CD4-positive, alpha-beta T cell treated with Interferon alpha-2 for 1 hour (primary cell): ENCODE results near the gene NIPBL.
"Not testable (repeated sequence)": the region's sequence is repeated elsewhere in the genome, so short reads cannot be mapped to it uniquely, and the experiment has no call there.

Source experiments
- DNase-seq, 2 donors: peaks; one replicate each; pipeline ENCODE4 v3.0.0-alpha.2; 2020 to 2022

The NIPBL gene

DNA sequence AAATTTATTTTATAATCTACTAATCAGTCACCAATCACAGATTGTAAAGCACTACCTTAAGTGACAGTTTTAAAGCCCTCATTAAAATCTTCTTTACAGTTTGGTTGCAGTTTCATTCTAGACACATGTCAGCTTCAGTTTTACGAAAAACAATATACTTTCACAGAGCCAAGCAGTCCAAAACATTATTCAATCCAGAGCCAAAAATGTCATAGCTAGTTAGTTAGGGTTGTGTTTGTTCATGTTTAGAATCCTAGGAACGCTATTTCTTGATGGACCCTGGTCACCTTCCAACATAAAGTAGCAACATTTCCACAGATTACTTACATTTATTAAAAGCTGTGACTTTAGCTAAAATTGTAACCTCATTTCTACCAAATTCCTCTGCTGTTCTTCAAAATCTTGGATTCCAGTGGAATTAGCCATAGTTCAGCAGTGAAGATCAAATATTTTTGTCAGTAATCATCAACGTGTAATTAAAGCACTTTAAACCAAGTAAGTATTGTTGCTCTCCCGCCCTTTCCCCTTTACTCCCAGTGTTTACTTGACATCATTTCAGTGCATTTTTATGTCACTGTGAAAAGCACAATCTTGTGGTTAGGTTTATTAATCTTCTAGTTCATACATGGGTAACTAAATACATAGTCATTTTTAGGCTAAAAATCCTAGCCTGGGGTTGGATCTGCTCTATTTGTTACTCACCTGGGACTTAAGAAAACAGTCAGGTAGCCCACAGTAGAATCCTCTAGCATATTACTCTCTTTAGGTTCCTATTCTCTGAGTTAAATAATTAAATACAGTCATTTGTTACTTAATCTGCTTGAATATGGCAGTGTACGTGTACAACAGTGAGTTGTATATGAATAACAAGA is 74.3 kb downstream of the NIPBL start:
- DNase-seq, result no peak

DNA sequence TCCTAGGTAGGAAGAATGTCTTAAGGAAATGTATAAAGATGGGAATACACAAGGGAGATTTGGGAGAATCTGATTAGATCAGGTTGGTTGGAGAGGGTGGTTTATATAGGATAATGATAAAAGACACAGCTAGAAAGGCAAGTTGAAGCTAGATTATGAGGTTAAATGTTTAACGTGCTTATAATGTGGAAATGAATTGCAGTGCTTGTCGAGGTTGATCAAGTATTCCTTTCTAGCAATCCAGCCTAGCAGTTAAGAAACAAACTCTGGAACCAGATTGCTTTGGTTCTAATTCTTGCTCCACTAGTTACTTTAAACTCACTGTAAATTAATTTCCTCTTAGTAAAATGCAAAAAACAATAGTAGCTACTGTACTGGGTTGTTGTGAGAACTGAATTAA is 76.5 kb downstream of the NIPBL start:
- no peak for DNase-seq

DNA sequence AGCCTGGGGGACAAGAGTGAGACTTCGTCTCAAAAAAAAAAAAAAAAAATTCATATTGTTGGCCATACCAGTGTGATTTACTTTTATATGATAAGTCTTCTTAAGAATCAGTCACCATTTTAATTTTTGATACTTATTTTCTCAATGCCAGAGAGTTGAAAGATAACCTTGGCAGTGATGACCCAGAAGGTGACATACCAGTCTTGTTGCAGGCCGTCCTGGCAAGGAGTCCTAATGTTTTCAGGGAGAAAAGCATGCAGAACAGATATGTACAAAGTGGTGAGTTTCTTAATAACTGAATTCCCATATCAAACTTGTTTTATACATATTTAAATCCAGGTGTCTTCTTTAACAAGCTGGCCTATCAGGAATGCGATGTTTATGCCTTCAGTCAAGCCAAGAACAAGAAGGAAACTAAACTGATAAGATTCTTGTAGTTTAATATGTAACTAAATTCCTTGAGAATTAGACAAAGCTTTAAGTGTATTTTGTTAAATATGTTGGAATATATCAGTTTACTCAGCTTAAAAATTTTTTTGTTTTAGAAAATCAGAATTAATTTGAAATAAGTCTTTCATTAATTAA is 81.5 kb downstream of the NIPBL start:
- DNase-seq, result no peak

DNA sequence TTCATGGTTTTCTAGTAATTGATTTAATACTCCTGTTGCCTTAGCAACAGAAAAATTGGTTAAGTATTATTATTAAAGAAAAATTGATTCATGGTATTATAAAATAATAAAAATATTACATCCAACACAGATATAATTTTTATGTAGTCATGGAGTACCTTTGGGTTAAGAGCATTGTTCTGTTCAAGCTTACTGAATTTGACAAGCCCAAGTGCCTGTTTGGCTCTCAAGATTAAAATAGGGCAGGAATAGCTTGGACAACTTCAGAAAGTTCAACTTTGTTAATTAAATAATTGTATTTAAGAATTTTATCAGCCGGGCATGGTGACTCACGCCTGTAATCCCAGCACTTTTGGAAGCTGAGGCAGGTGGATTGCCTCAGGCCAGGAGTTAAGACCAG is 82.0 kb downstream of the NIPBL start:
- DNase-seq, result no peak

DNA sequence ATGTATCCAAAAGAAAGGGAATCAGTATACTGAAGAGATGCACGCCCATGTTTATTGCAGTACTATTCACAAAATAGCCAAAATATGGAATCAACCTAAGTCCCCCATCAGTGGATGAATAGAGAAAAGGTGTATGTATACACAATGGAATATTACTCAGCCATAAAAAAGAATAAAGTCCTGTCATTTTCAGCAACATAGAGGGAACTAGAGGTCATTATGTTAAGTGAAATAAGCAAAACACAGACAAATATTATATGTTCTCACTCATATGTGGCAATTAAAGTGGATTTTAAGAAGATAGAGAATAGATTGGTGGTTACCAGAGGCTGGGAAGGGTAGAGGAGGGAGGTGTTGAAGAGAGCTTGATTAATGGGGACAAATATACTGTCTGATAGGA is 88.6 kb downstream of the NIPBL start:
- no peak for DNase-seq

DNA sequence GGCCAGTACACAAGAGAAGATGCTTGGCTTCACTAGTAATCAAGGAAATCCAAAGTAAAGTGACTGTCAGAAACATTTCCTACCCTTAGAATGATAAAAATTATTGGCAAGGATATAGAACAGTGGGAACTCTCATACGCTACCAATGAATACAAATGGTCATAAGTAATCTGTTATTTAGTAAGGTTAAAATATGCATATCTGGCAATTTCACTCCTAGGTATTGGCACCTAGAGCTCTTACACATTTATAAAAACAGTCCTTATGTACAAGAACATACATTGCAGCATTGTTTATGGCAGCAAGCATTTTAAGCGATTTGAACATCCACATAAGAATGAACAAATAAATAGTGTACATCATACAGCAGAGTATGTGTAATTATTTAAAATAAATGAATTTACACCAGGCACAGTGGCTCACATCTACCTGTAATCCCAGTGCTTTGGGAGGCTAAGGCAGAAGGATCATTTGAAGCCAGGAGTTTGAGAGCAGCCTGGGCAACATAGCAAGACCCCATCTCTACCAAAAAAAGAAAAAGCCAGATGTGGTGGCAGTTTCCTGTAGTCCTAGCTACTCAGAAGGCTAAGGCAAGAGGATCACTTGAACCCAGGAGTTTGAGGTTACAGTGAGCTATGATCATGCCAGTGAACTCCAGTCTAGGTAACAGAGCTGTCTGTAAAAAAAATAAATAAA is 93.3 kb downstream of the NIPBL start:
- no peak for DNase-seq

DNA sequence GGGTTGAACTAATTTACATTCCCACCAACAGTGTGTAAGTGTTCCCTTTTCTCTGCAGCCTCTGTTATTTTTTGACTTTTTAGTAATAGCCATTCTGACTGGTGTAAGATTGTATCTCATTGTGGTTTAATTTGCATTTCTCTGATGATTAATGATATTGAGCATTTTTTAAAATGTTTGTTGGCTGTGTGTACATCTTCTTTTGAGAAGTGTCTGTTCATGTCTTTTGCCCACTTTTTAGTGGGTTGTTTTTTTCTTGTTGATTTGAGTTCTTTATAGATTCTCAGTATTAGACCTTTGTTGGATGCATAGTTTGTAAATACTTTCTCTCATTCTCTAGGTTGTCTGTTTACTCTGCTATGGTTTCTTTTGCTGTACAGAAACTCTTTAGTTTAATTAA is 101.6 kb downstream of the NIPBL start:
- DNase-seq, result no peak

DNA sequence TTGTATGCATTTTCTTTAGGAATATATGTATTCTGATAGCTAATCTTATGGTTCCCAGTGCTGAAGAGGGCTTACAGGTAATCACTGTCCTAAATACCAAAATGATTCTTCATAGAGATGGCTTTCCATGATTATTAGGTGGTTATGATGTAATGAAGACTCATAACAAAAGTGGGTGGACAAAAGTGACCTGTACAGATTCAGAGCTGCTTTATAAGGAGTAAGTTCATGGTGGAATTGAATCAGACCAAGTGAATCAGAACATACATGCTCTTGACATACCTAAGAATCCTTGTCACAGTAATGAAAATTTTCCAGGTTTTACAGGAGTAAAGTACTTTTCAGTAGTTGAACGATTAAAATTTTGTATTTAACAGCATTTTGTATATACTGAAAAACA is 105.6 kb downstream of the NIPBL start:
- DNase-seq, result no peak

DNA sequence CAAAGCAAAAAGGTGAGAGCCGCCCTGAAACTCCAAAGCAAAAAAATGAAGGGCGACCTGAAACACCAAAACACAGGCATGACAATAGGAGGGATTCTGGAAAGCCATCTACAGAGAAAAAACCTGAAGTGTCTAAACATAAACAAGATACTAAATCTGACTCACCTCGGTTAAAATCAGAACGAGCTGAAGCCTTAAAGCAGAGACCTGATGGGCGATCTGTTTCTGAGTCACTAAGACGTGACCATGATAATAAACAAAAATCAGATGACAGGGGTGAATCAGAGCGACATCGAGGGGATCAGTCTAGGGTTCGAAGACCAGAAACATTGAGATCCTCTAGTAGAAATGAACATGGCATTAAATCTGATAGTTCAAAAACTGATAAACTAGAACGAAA is 108.8 kb downstream of the NIPBL start:
- DNase-seq, result no peak

DNA sequence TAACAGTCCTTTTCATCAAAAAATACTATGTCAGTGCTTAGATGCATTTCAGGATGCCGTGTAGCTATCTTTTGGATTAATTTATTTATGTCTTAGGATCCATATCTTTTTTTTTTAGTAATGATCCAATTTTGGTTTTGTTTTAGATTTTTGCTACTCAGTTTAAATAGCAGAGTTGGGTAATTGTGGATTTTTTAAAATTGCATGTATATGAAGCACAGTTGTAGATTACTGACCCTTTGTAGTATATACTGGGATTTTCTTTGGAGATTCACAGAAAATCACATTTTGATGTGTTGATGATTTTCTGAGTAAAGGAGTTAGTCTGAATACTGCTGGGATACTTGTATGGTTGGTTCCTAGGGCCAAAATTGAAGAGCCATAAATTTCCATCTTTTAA is 111.8 kb downstream of the NIPBL start:
- DNase-seq, result no peak

DNA sequence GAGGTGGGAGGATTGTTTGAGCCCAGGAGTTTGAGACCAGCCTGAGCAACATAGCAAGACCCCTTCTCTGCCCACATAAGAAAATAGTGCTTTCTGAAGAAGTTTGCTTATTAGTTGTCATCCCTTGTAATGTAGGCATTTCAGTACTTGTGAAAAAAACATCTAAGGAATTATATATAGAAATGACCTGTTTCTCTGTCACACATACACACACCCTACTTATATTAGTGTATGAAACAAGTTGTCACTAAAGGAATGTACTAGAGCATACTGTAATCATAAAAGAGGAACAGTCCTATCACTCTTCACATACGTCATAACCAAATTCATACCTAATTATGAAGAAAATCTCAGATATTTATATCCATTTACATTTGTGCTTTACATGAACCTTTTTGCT is 122.0 kb downstream of the NIPBL start:
- no peak for DNase-seq

DNA sequence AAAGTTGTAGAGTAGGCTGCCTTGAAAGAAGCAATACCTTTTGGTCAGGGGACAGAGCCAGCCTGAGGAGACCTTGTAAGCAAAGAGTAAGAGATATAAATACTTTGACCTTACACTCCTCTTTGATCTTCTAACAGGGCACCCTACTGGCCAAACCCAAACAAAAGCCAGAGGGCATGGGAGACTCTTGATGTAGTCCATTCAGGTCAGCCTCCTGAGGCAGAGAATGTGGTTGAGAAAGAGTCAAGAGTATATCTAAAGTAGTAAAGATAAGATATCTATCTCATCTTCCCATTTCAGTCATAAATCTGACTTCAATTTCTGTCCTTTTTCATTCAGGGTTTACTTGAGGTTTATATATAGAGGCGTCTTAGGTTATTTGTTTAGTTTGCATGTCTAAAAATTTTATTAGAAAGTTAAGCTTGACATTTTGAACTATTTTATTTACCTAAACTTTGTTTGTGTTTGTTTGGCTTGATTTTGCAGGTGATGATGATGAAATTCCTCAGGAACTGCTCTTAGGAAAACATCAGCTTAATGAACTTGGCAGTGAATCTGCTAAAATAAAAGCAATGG is 125.7 kb downstream of the NIPBL start:
- DNase-seq, result no peak

DNA sequence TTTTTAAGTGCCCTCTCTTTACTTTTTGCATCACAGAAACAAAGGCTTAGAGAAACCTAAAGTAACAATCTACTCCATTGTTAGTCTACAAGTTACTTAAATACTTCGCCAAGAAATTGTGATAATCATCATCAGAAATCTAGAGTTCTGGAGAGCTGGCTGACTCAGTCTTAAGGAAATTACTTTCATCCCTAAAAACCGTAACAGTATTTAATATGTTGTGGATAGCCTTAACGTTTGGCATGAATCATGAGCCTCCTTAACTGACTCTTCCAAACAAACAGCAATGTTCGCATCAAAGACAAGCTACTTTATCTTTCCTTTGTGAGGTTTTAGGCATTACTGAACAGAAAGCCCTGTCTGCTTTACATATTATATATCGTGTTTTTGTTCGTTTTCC is 128.7 kb downstream of the NIPBL start:
- DNase-seq, result no peak

DNA sequence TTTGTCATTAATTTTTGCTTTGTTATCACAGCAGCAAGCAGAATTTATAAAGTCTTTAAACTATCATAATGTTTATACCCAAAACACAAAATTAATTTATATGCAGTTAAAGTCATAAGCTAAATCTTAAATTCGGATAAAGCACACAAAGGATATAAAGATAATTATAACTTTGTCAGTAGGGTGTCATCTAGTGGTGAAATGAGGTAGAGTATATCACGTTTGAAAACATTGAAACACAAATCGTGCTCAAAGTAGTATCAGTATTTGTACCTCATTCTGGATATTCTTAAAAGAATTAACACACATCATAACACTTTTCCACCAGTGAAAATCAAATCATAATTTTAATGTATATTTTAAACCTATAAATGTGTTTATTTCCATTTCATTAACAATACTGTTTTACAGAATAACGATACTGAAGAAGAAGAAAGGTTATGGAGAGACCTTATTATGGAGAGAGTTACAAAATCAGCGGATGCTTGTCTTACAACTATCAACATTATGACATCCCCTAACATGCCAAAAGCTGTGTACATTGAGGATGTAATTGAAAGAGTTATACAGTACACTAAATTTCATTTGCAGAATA is 129.5 kb downstream of the NIPBL start:
- peak in 1 of 2 donors; percentile 26 for DNase-seq

DNA sequence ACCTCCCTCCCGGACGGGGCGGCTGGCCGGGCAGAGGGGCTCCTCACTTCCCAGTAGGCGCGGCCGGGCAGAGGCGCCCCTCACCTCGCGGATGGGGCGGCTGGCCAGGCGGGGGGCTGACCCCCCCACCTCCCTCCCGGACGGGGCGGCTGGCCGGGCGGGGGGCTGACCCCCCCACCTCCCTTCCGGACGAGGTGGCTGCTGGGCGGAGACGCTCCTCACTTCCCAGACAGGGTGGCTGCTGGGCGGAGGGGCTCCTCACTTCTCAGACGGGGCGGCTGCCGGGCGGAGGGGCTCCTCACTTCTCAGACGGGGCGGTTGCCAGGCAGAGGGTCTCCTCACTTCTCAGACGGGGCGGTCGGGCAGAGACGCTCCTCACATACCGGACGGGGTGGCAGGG is 136.6 kb downstream of the NIPBL start:
- DNase-seq, result not testable (repeated sequence)

DNA sequence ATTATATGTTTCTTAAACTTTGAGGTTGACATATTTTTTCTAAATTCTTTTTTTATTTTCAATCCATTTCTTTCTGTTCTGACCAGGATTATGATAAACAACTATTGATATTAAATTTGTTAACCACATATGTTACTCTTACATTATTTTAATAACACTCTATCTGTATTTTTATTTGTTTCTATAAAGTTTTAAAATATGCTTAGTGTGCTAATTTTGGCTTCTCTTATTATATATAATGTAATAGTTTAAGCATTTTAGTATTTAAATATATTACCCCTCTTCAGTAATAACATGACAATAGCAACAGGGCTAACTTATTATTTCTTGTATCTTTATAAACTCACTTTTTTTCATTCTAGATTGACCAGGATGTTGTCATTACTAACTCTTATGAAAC is 137.8 kb downstream of the NIPBL start:
- DNase-seq, result no peak

DNA sequence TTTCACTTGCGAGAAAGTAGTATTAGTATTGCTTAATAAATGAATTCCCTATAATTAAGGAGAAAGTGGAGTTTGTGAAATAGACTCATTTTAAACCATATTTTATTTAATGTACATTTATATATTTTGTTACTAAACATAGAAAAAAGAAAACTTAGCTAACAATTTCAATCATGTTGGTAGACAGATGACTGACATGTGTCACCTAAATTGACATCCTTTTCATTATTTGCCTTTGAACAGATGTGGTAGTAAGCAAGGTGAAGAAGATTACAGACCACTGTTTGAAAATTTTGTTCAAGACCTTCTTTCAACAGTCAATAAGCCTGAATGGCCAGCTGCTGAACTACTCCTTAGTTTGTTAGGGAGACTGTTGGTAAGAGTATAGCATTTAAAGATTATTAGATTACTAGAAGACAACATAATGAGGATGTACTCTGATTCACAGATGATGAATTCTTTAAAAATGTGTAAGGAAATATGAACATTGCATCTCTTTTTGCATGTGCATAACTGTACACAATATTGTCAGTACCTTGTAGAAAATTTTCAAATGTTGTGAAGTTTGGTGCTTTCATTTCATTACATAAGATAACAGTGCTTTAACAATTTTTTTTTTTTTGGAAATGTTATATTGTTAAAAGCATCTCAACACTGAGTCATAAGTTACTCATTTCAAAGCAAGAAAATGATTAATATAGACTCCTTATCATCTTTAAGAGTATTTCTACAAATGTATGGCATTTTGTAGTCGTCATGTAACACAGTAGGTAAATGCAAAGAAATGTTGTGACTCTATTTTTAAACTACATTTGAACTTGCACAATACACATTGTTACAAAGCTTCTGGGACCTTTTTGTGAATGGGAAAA is 139.5 kb downstream of the NIPBL start:
- DNase-seq, result no peak

DNA sequence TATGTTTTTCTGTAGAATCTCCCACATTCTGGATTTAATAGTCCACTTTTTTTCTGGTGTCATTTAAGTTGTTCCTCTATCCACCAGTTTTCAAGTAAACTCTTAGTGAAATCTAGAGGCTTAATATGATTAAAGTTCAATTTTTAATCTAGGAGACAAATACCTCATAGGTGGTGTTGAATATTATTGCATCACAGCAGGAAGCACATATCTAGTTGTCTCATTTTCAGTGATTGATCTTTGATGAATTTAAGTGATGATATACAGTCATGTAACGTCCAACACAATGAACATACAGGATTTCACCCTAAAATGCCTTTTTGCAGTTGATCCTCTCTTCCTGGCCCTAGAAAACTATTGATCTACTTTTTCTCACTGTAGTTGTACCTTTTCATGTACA is 152.3 kb downstream of the NIPBL start:
- DNase-seq, result no peak

DNA sequence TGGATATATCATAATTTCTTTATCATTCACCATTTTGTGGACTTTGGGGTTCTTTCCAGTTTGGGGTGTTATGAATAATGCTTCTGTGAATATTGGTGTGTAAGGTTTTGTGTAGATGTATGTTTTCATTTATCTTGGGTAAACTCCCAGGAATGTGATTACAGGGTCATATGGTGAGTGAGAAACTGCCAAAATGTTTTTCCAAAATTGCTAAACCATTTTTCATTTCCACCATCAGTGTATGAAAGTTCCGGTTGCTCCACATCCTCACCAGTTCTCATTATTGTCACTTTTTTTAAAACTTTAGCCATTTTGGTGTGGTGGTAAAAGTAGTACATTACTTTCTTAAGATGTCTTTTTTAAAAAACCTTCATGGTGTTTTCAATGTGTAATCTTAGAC is 152.9 kb downstream of the NIPBL start:
- no peak for DNase-seq

DNA sequence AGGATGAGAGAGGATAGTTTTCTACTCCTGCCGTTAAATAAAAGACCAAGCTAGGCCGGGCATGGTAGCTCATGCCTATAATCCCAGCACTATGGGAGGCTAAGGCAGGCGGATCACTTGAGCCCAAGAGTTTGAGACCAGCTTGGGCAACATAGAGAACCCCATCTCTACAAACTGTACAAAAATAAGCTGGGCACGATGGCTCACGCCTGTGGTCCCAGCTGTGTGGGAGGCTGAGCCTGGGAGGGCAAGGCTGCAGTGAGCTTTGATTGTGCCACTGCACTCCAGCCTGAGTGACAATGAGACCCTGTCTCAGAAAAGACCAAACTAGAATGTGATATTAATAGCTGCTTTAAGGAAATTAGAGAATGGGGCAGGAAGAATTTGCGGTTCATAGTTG is 158.4 kb downstream of the NIPBL start:
- DNase-seq, result no peak

DNA sequence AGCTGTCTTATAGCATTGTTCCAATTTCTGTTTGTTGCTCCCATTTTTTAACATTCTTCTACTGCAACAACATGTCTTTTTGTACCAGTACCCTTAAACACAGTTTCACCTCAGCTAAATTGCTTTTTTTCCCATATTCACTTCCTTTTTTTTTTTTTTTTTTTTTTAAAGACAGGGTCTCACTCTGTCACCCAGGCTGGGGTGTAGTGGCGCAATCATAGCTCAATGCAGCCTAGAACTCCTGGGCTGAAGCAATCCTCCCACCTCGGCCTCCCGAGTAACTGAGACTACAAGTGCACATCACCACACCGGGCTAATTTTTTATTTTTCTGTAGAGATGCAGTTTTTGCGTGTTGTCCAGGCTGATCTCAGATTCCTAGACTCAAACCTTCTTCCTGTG is 161.3 kb downstream of the NIPBL start:
- no peak for DNase-seq

DNA sequence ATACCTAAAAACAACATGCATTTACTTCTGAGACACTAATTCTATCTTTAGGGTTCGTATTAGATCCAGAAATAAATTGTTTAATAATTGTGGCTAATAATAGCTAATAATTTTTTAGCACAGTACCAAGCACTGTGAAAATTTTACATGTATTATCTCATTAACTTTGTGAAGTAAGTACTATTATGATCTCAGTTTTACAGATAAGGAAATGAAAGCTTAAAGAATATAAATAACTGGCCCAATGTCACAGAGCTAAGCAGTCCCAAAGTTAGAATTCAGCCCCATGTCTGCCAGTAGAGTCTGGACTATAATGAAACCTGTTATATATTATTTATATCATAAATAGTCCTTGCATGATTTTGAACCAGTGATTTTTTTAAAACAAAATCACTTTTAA is 163.3 kb downstream of the NIPBL start:
- DNase-seq, result no peak
